AG10803 (cell line): ENCODE measurements around the gene SLC10A6.

Source experiments
- DNase-seq: peaks from one replicate; pipeline ENCODE4 v3.0.0; 2010; ENCODE audit warnings: low read depth
- H3K4me3 ChIP-seq: 2 replicates; pipeline ENCODE4 v1.5.1; 2011; ENCODE audit warnings: mild to moderate bottlenecking, low read length, control low read depth
- CTCF ChIP-seq: conservative IDR thresholded peaks from 2 replicates; pipeline ENCODE4 v1.5.1; 2011; ENCODE audit warnings: mild to moderate bottlenecking, low read length, control low read depth, inconsistent platforms

Gene SLC10A6

DNA sequence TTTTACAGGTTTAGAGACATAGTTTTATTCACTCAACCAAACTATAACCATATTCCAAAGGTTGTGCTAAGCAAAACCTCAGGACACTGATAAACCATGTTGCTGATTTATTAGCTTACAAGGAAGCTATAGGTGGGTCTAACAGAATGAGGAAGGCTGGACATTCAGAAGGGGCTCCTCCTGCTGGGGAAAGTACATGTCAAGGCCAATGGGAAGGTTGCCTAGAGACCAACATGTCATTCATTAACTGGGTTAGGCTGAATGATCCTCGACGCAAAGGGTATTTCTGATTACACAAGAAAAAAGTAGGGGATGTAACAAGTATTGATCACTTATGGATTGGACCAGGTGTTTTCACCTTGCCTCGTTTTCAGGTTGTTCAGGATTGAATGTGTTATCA, 30.3 kb downstream of the SLC10A6 start:
- H3K4me3 ChIP-seq: no peak overlapping the region
- no peak for DNase-seq
- TF ChIP-seq CTCF: no peak

DNA sequence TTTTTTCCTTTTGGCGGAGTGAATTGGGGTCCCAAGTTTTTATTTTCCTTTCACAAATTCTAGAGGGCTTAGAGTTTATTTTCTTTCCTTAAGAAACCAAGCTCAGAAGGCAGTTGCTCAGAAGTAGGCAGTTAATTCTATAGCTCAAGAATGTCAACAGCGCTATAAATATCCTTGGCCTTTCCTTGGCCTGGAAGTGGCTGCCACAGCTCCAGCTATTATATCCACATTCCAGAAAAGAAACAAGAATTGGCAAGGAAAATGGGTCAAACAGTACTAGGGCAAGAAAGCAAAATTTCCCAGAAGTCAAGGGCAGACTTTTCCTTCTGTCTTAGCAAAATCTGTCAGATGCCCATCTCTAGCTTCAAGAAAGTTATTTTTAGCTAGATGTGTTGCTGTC, 31.0 kb downstream of the SLC10A6 start:
- peak; percentile 54 for DNase-seq
- TF ChIP-seq CTCF: no peak
- no peak overlapping the region for H3K4me3 ChIP-seq

DNA sequence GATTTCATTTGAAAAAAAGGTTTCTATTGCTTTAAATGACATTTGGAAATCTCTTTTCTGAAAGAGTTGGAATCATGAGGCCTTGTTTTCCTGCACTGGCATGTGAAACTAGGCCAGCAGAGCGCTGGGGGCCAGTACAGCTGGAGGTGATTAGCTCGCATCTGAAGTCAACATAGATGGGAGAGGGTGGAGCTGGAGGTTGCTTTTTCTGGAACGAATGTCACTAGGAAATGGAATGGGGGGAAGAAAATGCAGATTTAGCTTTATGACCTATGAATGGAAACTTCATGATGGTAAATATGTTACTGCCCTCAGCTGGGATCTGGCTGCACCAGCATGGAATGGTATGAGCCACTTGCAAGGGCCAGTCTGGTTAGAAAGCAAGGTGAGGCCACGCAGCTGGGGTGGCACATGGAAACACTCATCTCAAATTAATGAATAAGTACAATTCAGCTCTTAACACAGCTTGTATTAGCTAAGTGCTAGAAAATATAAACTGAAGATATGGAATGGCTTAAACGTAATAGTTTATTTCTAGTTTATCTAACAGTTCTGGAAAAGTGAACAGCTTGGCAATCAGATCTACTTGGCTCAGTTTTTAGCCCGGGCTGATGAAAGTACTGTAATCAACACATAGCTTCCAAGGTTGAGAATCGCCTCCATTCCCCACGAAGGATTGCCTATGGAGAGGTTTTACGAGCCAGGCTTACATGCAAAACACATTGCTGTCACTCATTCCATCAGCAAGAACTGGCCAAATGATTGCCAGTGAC, 32.5 kb downstream of the SLC10A6 start:
- peak; percentile 89 for DNase-seq
- no peak overlapping the region for H3K4me3 ChIP-seq
- no peak; the same call in 1 of the 2 replicates for TF ChIP-seq CTCF

DNA sequence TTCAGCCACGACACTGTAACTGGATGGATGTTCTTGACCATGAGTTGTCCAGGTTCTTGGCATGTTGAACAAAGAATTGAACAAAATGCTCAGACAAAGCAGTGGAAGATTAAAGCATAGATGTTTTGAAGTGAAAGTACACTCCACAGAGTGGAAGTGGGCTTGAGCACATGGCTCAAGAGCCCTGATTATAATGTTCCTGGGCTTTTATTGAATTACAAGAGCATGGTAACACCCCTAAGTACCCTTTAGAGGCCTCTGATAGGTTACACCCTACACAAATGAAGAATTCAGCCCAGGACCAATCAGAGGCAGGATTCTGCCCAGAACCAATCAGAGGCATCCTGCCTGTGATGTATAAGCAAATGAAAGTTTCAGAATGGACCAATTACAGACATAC, 33.5 kb downstream of the SLC10A6 start:
- no peak for TF ChIP-seq CTCF
- no peak overlapping the region for H3K4me3 ChIP-seq
- no peak for DNase-seq

DNA sequence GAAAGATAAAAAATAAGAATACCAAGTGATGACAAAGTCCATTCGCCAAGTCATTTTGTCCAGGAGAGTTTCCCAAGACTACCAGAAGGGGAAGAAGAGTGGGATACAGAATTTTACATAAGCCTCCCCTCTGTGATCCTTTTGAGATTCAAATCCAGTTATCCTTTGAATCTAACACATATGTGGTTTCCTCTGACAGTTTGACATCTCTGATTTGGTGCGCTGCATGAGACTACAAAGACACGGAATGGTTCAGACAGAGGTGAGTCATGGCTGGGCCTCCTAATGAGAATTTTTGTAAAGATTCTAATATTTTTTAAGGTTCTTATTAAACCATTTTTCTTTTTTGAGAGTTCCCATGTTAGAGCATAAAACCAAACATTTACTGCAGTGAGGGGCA, 38.3 kb downstream of the SLC10A6 start:
- H3K4me3 ChIP-seq: no peak overlapping the region
- DNase-seq: no peak
- no peak for TF ChIP-seq CTCF

DNA sequence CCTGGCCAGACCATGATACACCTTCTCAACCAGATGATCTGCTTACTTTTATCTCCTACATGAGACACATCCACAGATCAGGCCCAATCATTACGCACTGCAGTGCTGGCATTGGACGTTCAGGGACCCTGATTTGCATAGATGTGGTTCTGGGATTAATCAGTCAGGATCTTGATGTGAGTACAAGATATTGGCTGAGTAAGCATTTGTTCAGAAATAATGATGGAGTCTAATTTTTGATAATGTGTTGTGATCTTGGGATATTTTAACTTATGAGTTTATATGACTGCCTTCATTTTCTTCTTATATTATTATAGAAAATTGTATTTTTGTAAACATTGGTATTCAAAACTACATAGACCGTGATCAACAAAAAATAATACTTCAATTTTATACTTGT, 39.4 kb downstream of the SLC10A6 start:
- TF ChIP-seq CTCF: no peak
- no peak overlapping the region for H3K4me3 ChIP-seq
- DNase-seq: no peak

GRCh38 chr4:86791126-86791525, 58.1 kb downstream of the SLC10A6 start:
- no peak for TF ChIP-seq CTCF
- no peak for DNase-seq
- no peak overlapping the region for H3K4me3 ChIP-seq
